Bronchial epithelial cell (primary cell): Measurements from ENCODE around the gene KCP. TPM values are rescaled to one million over a fixed set of nuclear protein-coding genes. Genes with fewer than 3 reads are reported as not detected.

Source experiments
- DNase-seq: peaks from one replicate; pipeline ENCODE4 v3.0.0-alpha.2; 2010; ENCODE audit warnings: low read depth
- FAIRE-seq: peaks from 2 replicates; lab custom pipeline; 2011; peaks lifted over from hg19 to GRCh38; lab: Jason Lieb, UNC
- H3K27me3 ChIP-seq: 2 replicates; pipeline ENCODE4 v1.5.1; 2011; ENCODE audit warnings: low read length; ENCODE audit not compliant: control insufficient read depth, insufficient read depth
- H3K36me3 ChIP-seq: 2 replicates; pipeline ENCODE4 v1.5.1; 2011; ENCODE audit warnings: low read length; ENCODE audit not compliant: control insufficient read depth, insufficient read depth
- H3K4me3 ChIP-seq: 2 replicates; pipeline ENCODE4 v1.5.1; 2011; ENCODE audit warnings: mild to moderate bottlenecking, low read depth, low read length, control low read depth
- CTCF ChIP-seq: IDR thresholded peaks from 2 replicates; pipeline ENCODE4 v1.5.1; 2011; ENCODE audit warnings: mild to moderate bottlenecking, moderate library complexity, low read length, control low read depth, inconsistent platforms; ENCODE audit not compliant: insufficient read depth, severe bottlenecking
- total RNA-seq: library from RNA; depleted of rRNA; stranded (reverse); fragments of >200 nt; gene quantifications from 2 replicates; pipeline ENCODE4 v1.2.1, GENCODE V29; 2014

KCP gene
- total RNA-seq, 1 donor from 2014 or later = 0.53 TPM

GRCh38 chr7:128876586-128876977 is 33.9 kb downstream of the KCP start:
- H3K36me3 ChIP-seq = no peaks in the 10 kb centered on the region
- no peak for TF ChIP-seq CTCF
- FAIRE-seq (peak; percentile 64), DNase-seq (no peak)
- no peaks in the 10 kb centered on the region for H3K27me3 ChIP-seq
- no peak overlapping the region for H3K4me3 ChIP-seq

- FAIRE-seq (peak; percentile 84), DNase-seq (peak; percentile 43)
- no peaks in the 10 kb centered on the region for H3K27me3 ChIP-seq
- H3K4me3 ChIP-seq = no peak overlapping the region
- TF ChIP-seq CTCF = no peak
- H3K36me3 ChIP-seq = no peaks in the 10 kb centered on the region
These were observed 34.4 kb downstream of the KCP start for GRCh38 chr7:128876127-128876526.

DNA sequence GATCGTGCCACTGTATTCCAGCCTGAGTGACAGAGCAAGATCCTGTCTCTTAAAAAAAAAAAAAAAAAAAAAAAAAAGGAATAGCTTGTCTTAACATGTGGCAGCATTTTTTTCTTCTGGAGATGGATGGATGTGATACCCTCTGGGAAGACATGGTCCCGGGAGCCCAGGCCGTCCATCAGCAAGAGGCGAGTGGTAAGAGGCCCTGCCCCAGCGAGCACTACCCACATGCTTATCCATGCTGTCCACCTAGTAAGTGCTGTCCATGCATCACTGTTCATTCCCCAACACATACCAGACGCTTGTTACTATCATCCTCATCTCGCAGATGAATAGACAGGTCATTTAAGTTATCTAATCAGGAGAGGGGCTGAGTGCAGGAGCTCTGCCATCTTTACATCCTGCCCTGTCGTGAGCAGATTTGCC is 35.0 kb downstream of the KCP start:
- DNase-seq = no peak
- Histone ChIP-seq H3K27me3 (no peaks in the 10 kb centered on the region), H3K4me3 (no peak overlapping the region), H3K36me3 (no peaks in the 10 kb centered on the region)
- FAIRE-seq = no peak
- TF ChIP-seq CTCF = no peak

GRCh38 chr7:128874140-128875031 is 36.1 kb downstream of the KCP start:
- no peak for DNase-seq
- Histone ChIP-seq H3K4me3 (no peak overlapping the region), H3K27me3 (no peaks in the 10 kb centered on the region), H3K36me3 (no peaks in the 10 kb centered on the region)
- no peak for TF ChIP-seq CTCF
- FAIRE-seq = peak; percentile 47

- no peak for FAIRE-seq
- Histone ChIP-seq H3K4me3 (no peak overlapping the region), H3K27me3 (no peaks in the 10 kb centered on the region), H3K36me3 (no peaks in the 10 kb centered on the region)
- no peak for DNase-seq
- no peak for TF ChIP-seq CTCF
These were observed 37.3 kb downstream of the KCP start for GRCh38 chr7:128873234-128873633.
